Measurements from ENCODE around the gene ACSL4.
A peak's percentile ranks its signal among the peaks of the same experiment; 100 is the strongest.
"Not testable (repeated sequence)": the region's sequence is repeated elsewhere in the genome, so short reads cannot be mapped to it uniquely, and the experiment has no call there.

ACSL4 gene

GRCh38 chrX:109672239-109672638, 60.8 kb downstream of the ACSL4 start:
- no peaks in the 10 kb centered on the region for H3K9me3 Mint-ChIP-seq
- H3K27me3 Mint-ChIP-seq: no peaks in the 10 kb centered on the region
- no peak overlapping the region for H3K4me3 Mint-ChIP-seq
- peaks cover 7 to 15% of the 10 kb centered on the region in 2 donors for H3K36me3 Mint-ChIP-seq
- ATAC-seq (replicated peaks): no peak
- H3K27ac Mint-ChIP-seq: no peak overlapping the region
- no peaks in the 10 kb centered on the region for H3K4me1 Mint-ChIP-seq
- no peak for DNase-seq

- peaks cover 7 to 20% of the 10 kb centered on the region in 2 donors for H3K36me3 Mint-ChIP-seq
- not testable (repeated sequence) for H3K4me1 Mint-ChIP-seq; H3K27ac Mint-ChIP-seq; H3K27me3 Mint-ChIP-seq; H3K4me3 Mint-ChIP-seq; H3K9me3 Mint-ChIP-seq; ATAC-seq (replicated peaks); DNase-seq
Measured at GRCh38 chrX:109671170-109671569, 61.9 kb downstream of the ACSL4 start.

GRCh38 chrX:109667986-109668385, 65.1 kb downstream of the ACSL4 start:
- Mint-ChIP-seq H3K4me3 (no peak overlapping the region), H3K36me3 (peaks cover 7 to 25% of the 10 kb centered on the region in 2 donors), H3K27ac (no peak overlapping the region), H3K4me1 (no peaks in the 10 kb centered on the region), H3K27me3 (no peaks in the 10 kb centered on the region), H3K9me3 (no peaks in the 10 kb centered on the region)
- ATAC-seq (replicated peaks) (no peak), DNase-seq (no peak)

- H3K36me3 Mint-ChIP-seq: peaks cover 14 to 25% of the 10 kb centered on the region in 2 donors
- H3K27me3 Mint-ChIP-seq: no peaks in the 10 kb centered on the region
- no peak overlapping the region for H3K4me3 Mint-ChIP-seq
- H3K4me1 Mint-ChIP-seq: no peaks in the 10 kb centered on the region
- ATAC-seq (replicated peaks) (no peak), DNase-seq (no peak)
- H3K27ac Mint-ChIP-seq: no peak overlapping the region
- peaks cover 7 to 9% of the 10 kb centered on the region in 2 donors for H3K9me3 Mint-ChIP-seq
Measured at GRCh38 chrX:109660435-109661143, 72.5 kb downstream of the ACSL4 start.

GRCh38 chrX:109658391-109658790, 74.7 kb downstream of the ACSL4 start:
- Mint-ChIP-seq H3K36me3 (peaks cover 21 to 32% of the 10 kb centered on the region in 2 donors), H3K4me1 (no peaks in the 10 kb centered on the region), H3K27ac (no peak overlapping the region), H3K4me3 (no peak overlapping the region), H3K9me3 (peaks cover 7 to 9% of the 10 kb centered on the region in 2 donors), H3K27me3 (no peaks in the 10 kb centered on the region)
- ATAC-seq (replicated peaks) (no peak), DNase-seq (no peak)

DNA sequence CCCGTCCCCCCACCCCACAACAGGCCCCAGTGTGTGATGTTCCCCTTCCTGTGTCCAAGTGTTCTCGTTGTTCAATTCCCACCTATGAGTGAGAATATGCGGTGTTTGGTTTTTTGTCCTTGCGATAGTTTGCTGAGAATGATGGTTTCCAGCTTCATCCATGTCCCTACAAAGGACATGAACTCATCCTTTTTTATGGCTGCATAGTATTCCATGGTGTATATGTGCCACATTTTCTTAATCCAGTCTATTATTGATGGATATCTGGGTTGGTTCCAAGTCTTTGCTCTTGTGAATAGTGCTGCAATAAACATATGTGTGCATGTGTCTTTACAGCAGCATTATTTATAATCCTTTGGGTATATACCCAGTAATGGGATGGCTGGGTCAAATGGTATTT, 75.7 kb downstream of the ACSL4 start:
- not testable (repeated sequence) for H3K4me3 Mint-ChIP-seq; H3K27ac Mint-ChIP-seq; ATAC-seq (replicated peaks); H3K27me3 Mint-ChIP-seq; DNase-seq; H3K9me3 Mint-ChIP-seq; H3K4me1 Mint-ChIP-seq
- peaks cover 21 to 32% of the 10 kb centered on the region in 2 donors for H3K36me3 Mint-ChIP-seq

GRCh38 chrX:109656774-109657173, 76.3 kb downstream of the ACSL4 start:
- DNase-seq (no peak), ATAC-seq (replicated peaks) (no peak)
- H3K4me3 Mint-ChIP-seq: no peak overlapping the region
- peaks cover 21 to 32% of the 10 kb centered on the region in 2 donors for H3K36me3 Mint-ChIP-seq
- peaks cover 7 to 9% of the 10 kb centered on the region in 2 donors for H3K9me3 Mint-ChIP-seq
- no peaks in the 10 kb centered on the region for H3K27me3 Mint-ChIP-seq
- H3K4me1 Mint-ChIP-seq: no peaks in the 10 kb centered on the region
- no peak overlapping the region for H3K27ac Mint-ChIP-seq

- Mint-ChIP-seq H3K4me3 (no peak overlapping the region), H3K9me3 (peaks cover 7 to 9% of the 10 kb centered on the region in 2 donors), H3K4me1 (no peaks in the 10 kb centered on the region), H3K27me3 (no peaks in the 10 kb centered on the region), H3K27ac (no peak overlapping the region), H3K36me3 (peaks cover 21 to 32% of the 10 kb centered on the region in 2 donors)
- no peak for ATAC-seq (replicated peaks)
- no peak for DNase-seq
Measured at GRCh38 chrX:109655502-109656201, 77.4 kb downstream of the ACSL4 start.

GRCh38 chrX:109654516-109655109, 78.4 kb downstream of the ACSL4 start:
- no peaks in the 10 kb centered on the region for H3K4me1 Mint-ChIP-seq
- H3K27ac Mint-ChIP-seq: no peak overlapping the region
- DNase-seq: no peak
- H3K4me3 Mint-ChIP-seq: no peak overlapping the region
- no peak for ATAC-seq (replicated peaks)
- H3K36me3 Mint-ChIP-seq: peaks cover 21 to 30% of the 10 kb centered on the region in 2 donors
- peaks cover 7 to 9% of the 10 kb centered on the region in 2 donors for H3K9me3 Mint-ChIP-seq
- no peaks in the 10 kb centered on the region for H3K27me3 Mint-ChIP-seq

DNA sequence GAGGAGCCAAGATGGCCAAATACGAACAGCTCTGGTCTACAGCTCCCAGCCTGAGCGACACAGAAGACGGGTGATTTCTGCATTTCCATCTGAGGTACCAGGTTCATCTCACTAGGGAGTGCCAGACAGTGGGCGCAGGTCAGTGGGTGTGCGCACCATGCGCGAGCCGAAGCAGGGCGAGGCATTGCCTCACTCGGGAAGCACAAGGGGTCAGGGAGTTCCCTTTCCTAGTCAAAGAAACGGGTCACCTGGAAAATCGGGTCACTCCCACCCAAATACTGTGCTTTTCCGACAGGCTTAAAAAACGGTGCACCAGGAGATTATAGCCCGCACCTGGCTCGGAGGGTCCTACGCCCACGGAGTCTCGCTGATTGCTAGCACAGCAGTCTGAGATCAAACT, 88.4 kb downstream of the ACSL4 start:
- not testable (repeated sequence) for H3K9me3 Mint-ChIP-seq; ATAC-seq (replicated peaks); DNase-seq; H3K27me3 Mint-ChIP-seq; H3K4me3 Mint-ChIP-seq; H3K4me1 Mint-ChIP-seq; H3K27ac Mint-ChIP-seq
- peaks cover 5 to 17% of the 10 kb centered on the region in 2 donors for H3K36me3 Mint-ChIP-seq

DNA sequence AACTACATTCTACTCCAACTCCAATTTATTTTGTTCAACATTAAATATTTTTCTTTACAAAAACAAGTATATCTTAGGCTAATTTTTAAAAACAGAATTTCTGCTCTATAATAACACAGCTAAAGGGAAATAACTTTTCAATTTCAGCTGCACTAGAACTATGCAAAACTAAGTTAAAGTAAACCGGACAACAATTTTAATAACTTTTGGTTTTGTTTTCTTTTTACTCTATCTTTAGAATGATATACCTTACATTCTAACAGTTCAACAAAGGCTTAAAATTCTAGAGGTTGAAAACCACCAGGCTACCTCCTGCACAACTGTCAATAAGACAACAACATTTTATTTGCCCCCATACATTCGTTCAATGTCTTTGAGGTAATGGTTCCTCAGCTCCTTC, 89.4 kb downstream of the ACSL4 start:
- no peaks in the 10 kb centered on the region for H3K9me3 Mint-ChIP-seq
- ATAC-seq (replicated peaks): no peak
- no peak overlapping the region for H3K27ac Mint-ChIP-seq
- H3K36me3 Mint-ChIP-seq: peaks cover 6 to 22% of the 10 kb centered on the region in 2 donors
- no peaks in the 10 kb centered on the region for H3K4me1 Mint-ChIP-seq
- no peak overlapping the region for H3K4me3 Mint-ChIP-seq
- no peak for DNase-seq
- no peaks in the 10 kb centered on the region for H3K27me3 Mint-ChIP-seq

DNA sequence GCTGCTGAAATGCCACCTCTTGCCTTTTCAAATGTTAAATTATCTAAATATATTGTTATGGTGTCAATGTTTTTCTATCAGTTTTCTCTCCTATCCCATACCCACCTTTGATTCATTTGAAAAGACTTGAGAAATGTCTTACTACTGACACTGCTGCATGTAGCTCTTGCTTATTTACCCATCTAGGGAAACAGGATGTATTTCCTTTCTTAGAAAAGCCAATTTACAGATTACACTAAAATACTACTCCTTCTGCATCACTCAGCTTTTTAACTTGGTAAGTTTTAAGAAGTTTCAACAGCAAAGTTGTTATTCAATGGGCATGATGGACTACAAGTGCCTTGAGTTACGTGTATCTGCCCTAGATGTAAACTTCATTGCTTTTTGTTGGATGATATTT, 94.9 kb downstream of the ACSL4 start:
- Mint-ChIP-seq H3K27ac (no peak overlapping the region), H3K9me3 (no peaks in the 10 kb centered on the region), H3K36me3 (peaks cover 4 to 16% of the 10 kb centered on the region in 2 donors), H3K4me1 (no peaks in the 10 kb centered on the region), H3K4me3 (no peak overlapping the region), H3K27me3 (no peaks in the 10 kb centered on the region)
- DNase-seq (no peak), ATAC-seq (replicated peaks) (no peak)

DNA sequence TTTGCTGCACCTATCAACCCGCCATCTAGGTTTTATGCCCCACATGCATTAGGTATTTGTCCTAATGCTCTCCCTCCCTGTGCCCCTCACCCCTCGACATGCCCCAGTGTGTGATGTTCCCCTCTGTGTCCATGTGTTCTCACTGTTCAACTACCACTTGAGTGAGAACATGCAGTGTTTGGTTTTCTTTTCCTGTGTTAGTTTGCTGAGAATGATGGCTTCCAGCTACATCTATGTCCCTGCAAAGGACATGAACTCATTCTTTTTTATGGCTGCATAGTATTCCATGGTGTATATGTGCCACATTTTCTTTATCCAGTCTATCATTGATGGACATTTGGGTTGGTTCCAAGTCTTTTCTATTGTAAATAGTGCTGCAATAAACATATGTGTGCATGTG, 95.6 kb downstream of the ACSL4 start:
- not testable (repeated sequence) for H3K27me3 Mint-ChIP-seq; H3K9me3 Mint-ChIP-seq; H3K4me3 Mint-ChIP-seq; ATAC-seq (replicated peaks); H3K27ac Mint-ChIP-seq; H3K4me1 Mint-ChIP-seq; DNase-seq
- H3K36me3 Mint-ChIP-seq: peaks cover 4 to 16% of the 10 kb centered on the region in 2 donors

GRCh38 chrX:109635146-109635545, 97.9 kb downstream of the ACSL4 start:
- H3K27ac Mint-ChIP-seq: no peak overlapping the region
- peaks cover 4 to 12% of the 10 kb centered on the region in 2 donors for H3K36me3 Mint-ChIP-seq
- no peak for DNase-seq
- ATAC-seq (replicated peaks): peak in 1 of 2 donors; percentile 38
- H3K27me3 Mint-ChIP-seq: no peaks in the 10 kb centered on the region
- no peaks in the 10 kb centered on the region for H3K9me3 Mint-ChIP-seq
- H3K4me1 Mint-ChIP-seq: no peaks in the 10 kb centered on the region
- H3K4me3 Mint-ChIP-seq: no peak overlapping the region
